Naive B cell (primary cell): ENCODE results near the gene PRM3. TPM values are rescaled to one million over a fixed set of nuclear protein-coding genes. Genes with fewer than 3 reads are reported as not detected.

Experiments used
- ATAC-seq, 2 donors: fragments of 150-1000 bp; cut with Tn5 transposase; 2 replicates each; pipeline ENCODE4 v1.10.0; 2021; ENCODE audit warnings: low read depth in 2 of 2, mild to moderate bottlenecking in 2 of 2, moderate library complexity in 2 of 2
- DNase-seq: peaks from one replicate; pipeline ENCODE4 v3.0.0; 2022
- H3K27ac Mint-ChIP-seq, 6 donors: one replicate each; pipeline ENCODE4 v1.8.0; 2020 to 2022; ENCODE audit warnings: mild to moderate bottlenecking in 6 of 6, mixed read lengths in 6 of 6, moderate library complexity in 5 of 6, inconsistent platforms in 2 of 6
- H3K27me3 Mint-ChIP-seq, 3 donors: one replicate each; pipeline ENCODE4 v1.8.0; 2021 to 2022; ENCODE audit warnings: mixed read lengths in 3 of 3, mild to moderate bottlenecking in 1 of 3
- H3K36me3 Mint-ChIP-seq, 2 donors: one replicate each; pipeline ENCODE4 v1.8.0; 2020 to 2022; ENCODE audit warnings: mixed read lengths in 2 of 2, inconsistent platforms in 1 of 2, mild to moderate bottlenecking in 1 of 2
- H3K4me1 Mint-ChIP-seq, 3 donors: one replicate each; pipeline ENCODE4 v1.8.0; 2020 to 2022; ENCODE audit warnings: mixed read lengths in 3 of 3, inconsistent platforms in 1 of 3, mild to moderate bottlenecking in 1 of 3, moderate library complexity in 1 of 3
- H3K4me3 Mint-ChIP-seq, 8 donors: one replicate each; pipeline ENCODE4 v1.8.0; 2020 to 2022; ENCODE audit warnings: mild to moderate bottlenecking in 8 of 8, mixed read lengths in 8 of 8, moderate library complexity in 8 of 8, inconsistent platforms in 2 of 8
- H3K9me3 Mint-ChIP-seq, 7 donors: one replicate each; pipeline ENCODE4 v1.8.0; 2020 to 2022; ENCODE audit warnings: mixed read lengths in 7 of 7, mild to moderate bottlenecking in 5 of 7, inconsistent platforms in 2 of 7, moderate library complexity in 1 of 7
- polyA plus RNA-seq, 6 donors: library from polyadenylated mRNA; unstranded; fragments of 300-500 nt; fragmentation: Illumina TruSeq; gene quantifications; one replicate each; pipeline ENCODE4 v1.2.3, GENCODE V29; 2021; ENCODE audit warnings: low read depth in 6 of 6

PRM3 gene
- polyA plus RNA-seq, 6 donors from 2014 or later, result not detected

DNA sequence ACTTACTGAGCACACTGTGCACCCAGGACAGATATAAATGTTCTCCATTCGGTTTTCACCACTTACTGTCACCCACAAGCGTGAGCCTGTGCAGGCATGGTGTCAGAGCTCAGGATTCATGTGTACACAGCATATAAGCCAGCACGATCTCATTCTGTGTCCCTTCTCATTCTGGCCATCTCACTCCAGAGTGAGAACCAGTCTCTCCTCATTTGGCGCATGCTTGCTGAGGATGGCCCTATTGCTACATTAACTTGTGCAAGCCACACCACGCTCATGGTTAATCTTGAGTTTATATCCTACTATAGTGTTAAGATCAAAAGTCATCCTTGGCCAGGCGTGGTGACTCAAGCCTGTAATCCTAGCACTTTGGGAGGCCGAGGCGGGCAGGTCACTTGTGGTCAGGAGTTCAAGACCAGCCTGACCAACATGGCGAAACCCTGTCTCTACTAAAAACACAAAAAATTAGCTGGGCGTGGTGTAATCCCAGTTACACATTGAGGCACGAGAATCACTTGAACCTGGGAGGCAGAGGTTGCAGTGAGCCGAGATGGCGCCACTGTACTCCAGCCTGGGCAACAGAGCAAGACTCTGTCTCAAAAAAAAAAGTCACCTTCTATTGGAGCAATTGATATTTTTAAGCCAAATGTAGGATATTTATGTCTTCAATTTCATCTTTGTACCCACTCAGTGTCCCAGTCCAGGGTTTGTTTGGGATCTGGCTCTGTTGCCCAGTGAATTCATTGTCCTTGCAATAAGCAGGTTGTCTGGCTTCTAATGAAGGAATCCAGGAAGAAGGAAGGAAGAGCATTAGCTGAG is 38.3 kb downstream of the PRM3 start:
- DNase-seq (no peak), ATAC-seq (no peak)
- H3K4me3 Mint-ChIP-seq, result peak overlapping the region in 1 of 8 donors; percentile 45
- peak overlapping the region in 1 of 6 donors; percentile 17 for H3K27ac Mint-ChIP-seq
- H3K36me3 Mint-ChIP-seq, result no peaks in the 10 kb centered on the region
- H3K9me3 Mint-ChIP-seq, result no peaks in the 10 kb centered on the region
- peaks cover 16 to 29% (median 23%) of the 10 kb centered on the region in 3 donors for H3K4me1 Mint-ChIP-seq
- H3K27me3 Mint-ChIP-seq, result no peaks in the 10 kb centered on the region

DNA sequence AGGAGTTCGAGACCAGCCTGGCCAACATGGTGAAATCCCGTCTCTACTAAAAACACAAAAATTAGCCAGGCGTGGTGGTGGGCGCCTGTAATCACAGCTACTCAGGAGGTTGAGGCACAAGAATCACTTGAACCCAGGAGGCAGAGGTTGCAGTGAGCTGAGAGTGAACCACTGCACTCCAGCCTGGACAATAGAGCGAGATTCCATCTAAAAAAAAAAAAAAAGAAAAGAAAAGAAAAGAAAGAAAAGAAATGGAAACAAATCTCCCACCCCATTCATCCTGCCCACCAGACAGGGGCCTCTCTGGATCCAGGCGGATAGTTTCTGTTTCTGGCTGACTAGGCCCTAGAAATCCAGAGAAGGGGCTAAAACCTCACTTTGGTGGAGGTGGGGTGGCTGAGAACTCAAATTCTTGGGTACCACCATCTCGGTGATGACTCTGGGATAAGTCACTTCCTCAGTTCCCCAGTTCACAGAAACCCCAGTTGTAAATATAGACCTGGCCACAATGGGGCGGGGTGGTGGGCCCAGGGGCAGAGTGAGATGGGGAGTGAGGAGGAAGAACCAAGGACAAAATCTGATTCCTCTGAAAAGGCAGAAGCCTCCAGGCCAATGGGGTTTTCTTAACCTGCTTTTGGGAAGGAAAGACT is 39.6 kb downstream of the PRM3 start:
- Mint-ChIP-seq H3K27ac (peak overlapping the region in 3 of 6 donors; percentile 62 to 63 (median 62)), H3K27me3 (no peaks in the 10 kb centered on the region), H3K4me1 (peaks cover 16 to 29% (median 23%) of the 10 kb centered on the region in 3 donors), H3K36me3 (no peaks in the 10 kb centered on the region), H3K4me3 (peak overlapping the region; percentile 52 to 80 (median 68)), H3K9me3 (no peaks in the 10 kb centered on the region)
- DNase-seq (no peak), ATAC-seq (peak; percentile 19 to 30)

DNA sequence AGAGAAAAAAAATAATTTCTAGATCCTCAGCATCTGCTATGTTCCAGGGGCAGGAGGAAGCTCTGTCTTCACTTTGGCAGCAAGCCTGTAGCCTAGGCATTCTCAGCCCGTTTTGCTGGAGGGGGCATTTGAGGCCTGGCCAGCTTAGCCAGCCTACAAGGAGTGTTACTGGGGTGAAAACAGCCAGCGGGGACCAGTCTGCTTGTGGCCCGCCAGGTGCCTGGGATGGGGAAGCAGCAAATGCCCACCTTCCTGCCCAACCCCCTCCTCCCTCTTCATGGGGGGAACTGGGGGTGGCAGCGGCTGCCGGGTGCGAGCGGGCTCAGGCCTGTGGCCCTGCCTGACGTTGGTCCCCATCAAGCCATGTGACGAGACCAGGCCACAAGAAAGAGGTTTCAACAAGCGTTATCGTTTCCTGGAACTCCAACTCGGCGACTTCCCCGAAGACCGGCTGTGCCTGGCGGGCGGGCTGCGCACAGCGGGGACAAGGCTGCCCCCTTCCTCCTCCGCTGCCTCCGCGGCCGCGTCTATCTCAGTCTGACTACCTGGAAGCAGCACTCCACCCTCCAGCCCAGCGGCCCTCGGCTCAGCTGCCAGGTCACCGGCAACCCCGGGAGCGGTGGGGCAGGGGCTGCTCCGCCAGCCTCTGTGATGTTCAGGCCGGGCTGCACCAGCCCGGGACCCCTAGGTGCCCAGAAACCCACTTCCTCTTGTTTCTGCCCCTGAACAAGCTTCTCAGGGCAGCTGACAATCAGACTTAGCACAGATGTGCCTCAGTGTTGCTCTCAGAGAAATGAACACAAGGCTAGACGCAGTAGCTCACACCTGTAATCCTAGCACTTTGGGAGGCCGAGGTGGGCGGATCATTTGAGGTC is 40.3 kb downstream of the PRM3 start:
- peaks cover 16 to 29% (median 23%) of the 10 kb centered on the region in 3 donors for H3K4me1 Mint-ChIP-seq

DNA sequence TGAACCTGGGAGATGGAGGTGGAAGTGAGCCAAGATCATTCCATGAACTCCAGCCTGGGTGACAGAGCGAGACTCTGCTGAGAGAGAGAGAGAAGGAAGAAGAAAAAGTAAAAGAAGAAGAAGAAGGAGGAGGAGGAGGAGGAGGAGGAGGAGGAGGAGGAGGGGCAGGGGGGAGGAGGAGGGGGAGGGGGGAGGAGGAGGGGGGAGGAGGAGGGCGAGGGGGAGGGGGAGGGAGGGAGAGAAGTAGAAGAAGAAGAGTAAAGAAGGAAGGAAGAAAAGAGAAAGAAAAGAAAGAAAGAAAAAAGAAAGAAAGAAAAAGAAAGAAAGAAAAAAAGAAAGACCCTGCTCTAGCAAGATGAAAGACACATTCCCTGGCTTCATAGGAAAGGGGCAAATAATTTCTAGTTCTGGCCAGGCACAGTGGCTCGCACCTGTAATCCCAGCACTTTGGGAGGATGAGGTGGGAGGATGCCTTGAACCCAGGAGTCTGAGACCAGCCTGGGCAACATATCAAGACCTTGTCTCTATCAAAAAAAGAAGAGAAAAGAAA is 41.1 kb downstream of the PRM3 start:
- Mint-ChIP-seq H3K36me3 (no peaks in the 10 kb centered on the region), H3K4me1 (peaks cover 16 to 29% (median 23%) of the 10 kb centered on the region in 3 donors), H3K4me3 (peak overlapping the region; percentile 52 to 91 (median 70)), H3K9me3 (no peaks in the 10 kb centered on the region), H3K27me3 (no peaks in the 10 kb centered on the region), H3K27ac (peak overlapping the region in 4 of 6 donors; percentile 62 to 96 (median 73))
- ATAC-seq (no peak), DNase-seq (no peak)

More for the DNA sequence above, 40.3 kb downstream of the PRM3 start:
- DNase-seq (peak; percentile 66), ATAC-seq (peak; percentile 83 to 84)
- H3K27me3 Mint-ChIP-seq, result no peaks in the 10 kb centered on the region
- no peaks in the 10 kb centered on the region for H3K36me3 Mint-ChIP-seq
- H3K9me3 Mint-ChIP-seq, result no peaks in the 10 kb centered on the region
- peak overlapping the region; percentile 52 to 91 (median 70) for H3K4me3 Mint-ChIP-seq
- H3K27ac Mint-ChIP-seq, result peak overlapping the region in 4 of 6 donors; percentile 62 to 85 (median 62)

GRCh38 chr16:11231367-11231970 is 42.0 kb downstream of the PRM3 start:
- Mint-ChIP-seq H3K27ac (peak overlapping the region in 3 of 6 donors; percentile 21 to 39 (median 33)), H3K9me3 (no peaks in the 10 kb centered on the region), H3K4me1 (peaks cover 16 to 29% (median 23%) of the 10 kb centered on the region in 3 donors), H3K27me3 (no peaks in the 10 kb centered on the region), H3K4me3 (peak overlapping the region in 3 of 8 donors; percentile 32 to 68 (median 56)), H3K36me3 (no peaks in the 10 kb centered on the region)
- ATAC-seq (no peak), DNase-seq (no peak)

- no peak overlapping the region for H3K27ac Mint-ChIP-seq
- H3K27me3 Mint-ChIP-seq, result no peaks in the 10 kb centered on the region
- peaks cover 17 to 45% (median 32%) of the 10 kb centered on the region in 3 donors for H3K4me1 Mint-ChIP-seq
- H3K4me3 Mint-ChIP-seq, result no peak overlapping the region
- H3K9me3 Mint-ChIP-seq, result no peaks in the 10 kb centered on the region
- DNase-seq (no peak), ATAC-seq (no peak)
- H3K36me3 Mint-ChIP-seq, result no peaks in the 10 kb centered on the region
Observed at GRCh38 chr16:11229906-11230305, 43.5 kb downstream of the PRM3 start.

DNA sequence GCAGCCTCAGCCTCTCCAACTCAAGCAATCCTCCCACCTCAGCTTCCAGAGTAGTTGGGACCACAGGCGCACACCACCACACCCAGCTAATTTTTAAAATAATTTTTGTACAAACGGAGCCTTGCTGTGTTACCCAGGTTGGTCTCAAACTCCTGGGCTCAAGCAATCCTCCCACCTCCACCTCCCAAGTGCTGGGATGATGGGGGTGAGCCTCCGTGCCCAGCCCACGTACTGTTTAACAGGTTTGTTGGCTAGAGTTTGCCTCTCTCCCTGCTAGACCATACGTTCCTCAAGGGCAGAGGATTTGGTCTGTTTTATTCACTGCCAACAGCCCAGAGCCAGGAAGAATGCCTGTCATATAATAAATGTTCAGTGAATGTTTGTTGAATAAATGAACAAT is 44.0 kb downstream of the PRM3 start:
- Mint-ChIP-seq H3K27ac (no peak overlapping the region), H3K36me3 (no peaks in the 10 kb centered on the region), H3K9me3 (no peaks in the 10 kb centered on the region), H3K4me1 (peaks cover 20 to 49% (median 37%) of the 10 kb centered on the region in 3 donors), H3K27me3 (no peaks in the 10 kb centered on the region), H3K4me3 (peak overlapping the region in 1 of 8 donors; percentile 67)
- no peak for DNase-seq
- no peak for ATAC-seq

GRCh38 chr16:11225677-11226549 is 47.5 kb downstream of the PRM3 start:
- ATAC-seq (no peak), DNase-seq (no peak)
- Mint-ChIP-seq H3K4me1 (peaks cover 18 to 35% (median 29%) of the 10 kb centered on the region in 3 donors), H3K27me3 (no peaks in the 10 kb centered on the region), H3K27ac (peak overlapping the region; percentile 88 to 96 (median 94)), H3K9me3 (no peaks in the 10 kb centered on the region), H3K4me3 (peak overlapping the region; percentile 50 to 90 (median 82)), H3K36me3 (no peaks in the 10 kb centered on the region)

- peaks cover 18 to 35% (median 29%) of the 10 kb centered on the region in 3 donors for H3K4me1 Mint-ChIP-seq
- no peaks in the 10 kb centered on the region for H3K27me3 Mint-ChIP-seq
- no peaks in the 10 kb centered on the region for H3K9me3 Mint-ChIP-seq
- H3K4me3 Mint-ChIP-seq, result peak overlapping the region; percentile 50 to 90 (median 82)
- no peaks in the 10 kb centered on the region for H3K36me3 Mint-ChIP-seq
- ATAC-seq, result peak; percentile 92 to 93
- DNase-seq, result peak; percentile 83
- peak overlapping the region; percentile 88 to 96 (median 94) for H3K27ac Mint-ChIP-seq
Observed at GRCh38 chr16:11224894-11225676, 48.3 kb downstream of the PRM3 start.

GRCh38 chr16:11224096-11224893 is 49.1 kb downstream of the PRM3 start:
- H3K27ac Mint-ChIP-seq, result peak overlapping the region; percentile 76 to 96 (median 94)
- H3K27me3 Mint-ChIP-seq, result no peaks in the 10 kb centered on the region
- peak overlapping the region; percentile 50 to 90 (median 82) for H3K4me3 Mint-ChIP-seq
- ATAC-seq, result peak; percentile 40 to 55
- DNase-seq, result peak; percentile 47
- no peaks in the 10 kb centered on the region for H3K36me3 Mint-ChIP-seq
- H3K4me1 Mint-ChIP-seq, result peaks cover 18 to 32% (median 29%) of the 10 kb centered on the region in 3 donors
- no peaks in the 10 kb centered on the region for H3K9me3 Mint-ChIP-seq
